TTC549 (cell line): ENCODE measurements around the gene UHMK1.
"Not testable (repeated sequence)": the region's sequence is repeated elsewhere in the genome, so short reads cannot be mapped to it uniquely, and the experiment has no call there.

ENCODE experiments used
- FAIRE-seq: peaks from 2 replicates; lab custom pipeline; 2012; peaks lifted over from hg19 to GRCh38; lab: Jason Lieb, UNC

UHMK1 gene

GRCh38 chr1:162566870-162567269 is 69.3 kb downstream of the UHMK1 start:
- no peak for FAIRE-seq

DNA sequence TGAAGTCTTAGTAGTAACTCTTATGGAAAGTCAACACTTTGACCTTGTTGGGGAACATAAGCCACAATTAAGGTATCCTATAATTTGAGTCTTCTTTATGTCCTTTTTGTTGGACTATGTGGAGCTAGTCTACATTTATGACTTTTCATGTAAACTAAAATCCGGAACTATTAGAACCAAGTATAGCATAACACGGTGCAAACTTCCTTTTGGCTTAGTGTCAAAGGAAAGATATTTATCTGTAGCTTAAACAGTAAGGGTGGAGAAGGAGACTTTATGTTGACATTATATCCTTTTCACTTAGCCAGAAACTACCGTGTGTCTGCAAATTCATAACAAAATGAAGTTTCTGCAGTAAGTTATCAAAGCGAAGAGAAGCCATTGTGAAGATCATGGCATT is 71.2 kb downstream of the UHMK1 start:
- no peak for FAIRE-seq

DNA sequence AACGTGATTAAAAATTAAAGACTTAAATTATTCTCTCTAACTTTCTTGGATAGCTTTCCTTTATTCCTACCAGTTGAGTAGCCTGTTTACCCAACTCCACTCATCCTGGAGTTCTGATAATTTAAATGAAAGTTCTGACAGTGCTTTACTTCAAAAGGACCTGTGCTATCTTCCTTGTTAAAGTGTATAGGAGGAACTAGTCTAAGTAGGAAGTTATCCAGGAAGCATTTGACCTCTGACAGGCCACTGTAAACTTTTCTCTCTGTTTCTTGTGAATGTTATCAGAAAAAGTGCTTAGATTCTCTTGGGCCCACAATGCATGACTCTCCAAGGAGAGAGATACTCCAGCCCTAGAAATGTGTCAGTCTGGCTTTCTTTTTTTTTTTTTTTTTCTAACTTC is 73.1 kb downstream of the UHMK1 start:
- FAIRE-seq, result no peak

GRCh38 chr1:162571121-162571520 is 73.5 kb downstream of the UHMK1 start:
- not testable (repeated sequence) for FAIRE-seq

GRCh38 chr1:162571696-162572095 is 74.1 kb downstream of the UHMK1 start:
- FAIRE-seq, result no peak

- FAIRE-seq, result no peak
Observed at GRCh38 chr1:162573136-162573535, 75.5 kb downstream of the UHMK1 start.

DNA sequence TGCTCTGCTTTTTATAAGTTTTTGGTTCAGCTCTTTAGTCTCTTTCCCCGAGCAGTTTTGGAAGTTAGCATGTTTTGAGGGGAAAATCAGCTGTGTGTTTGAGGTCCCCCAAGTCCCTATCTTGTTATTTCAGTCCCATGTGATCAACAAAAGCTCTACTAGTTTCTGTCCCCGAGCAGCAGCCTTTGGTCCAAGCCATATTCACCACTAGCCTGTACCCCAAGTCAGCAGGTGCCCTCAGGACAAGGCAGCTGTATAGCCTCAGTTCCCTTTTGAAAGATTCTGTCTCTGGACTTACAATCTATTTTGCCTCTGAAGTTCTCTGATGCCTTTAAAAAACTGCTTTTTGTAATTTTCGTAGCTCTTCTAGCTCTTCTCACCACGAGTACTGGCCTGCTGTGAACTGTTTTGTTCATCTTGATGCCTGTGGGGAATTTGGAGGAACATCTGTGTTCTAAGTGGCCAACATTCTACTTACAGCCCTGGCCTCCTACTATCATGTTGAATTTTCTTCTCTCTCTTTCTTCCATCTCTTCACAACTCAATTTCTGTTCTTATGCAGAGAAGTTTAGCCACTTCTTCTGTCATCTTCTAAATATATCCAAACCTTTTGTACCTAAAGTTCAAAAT is 80.6 kb downstream of the UHMK1 start:
- FAIRE-seq, result no peak

- FAIRE-seq, result peak; percentile 33
Observed at GRCh38 chr1:162578936-162579335, 81.3 kb downstream of the UHMK1 start.
